ENCODE measurements around the gene IQCF2.

The IQCF2 gene

DNA sequence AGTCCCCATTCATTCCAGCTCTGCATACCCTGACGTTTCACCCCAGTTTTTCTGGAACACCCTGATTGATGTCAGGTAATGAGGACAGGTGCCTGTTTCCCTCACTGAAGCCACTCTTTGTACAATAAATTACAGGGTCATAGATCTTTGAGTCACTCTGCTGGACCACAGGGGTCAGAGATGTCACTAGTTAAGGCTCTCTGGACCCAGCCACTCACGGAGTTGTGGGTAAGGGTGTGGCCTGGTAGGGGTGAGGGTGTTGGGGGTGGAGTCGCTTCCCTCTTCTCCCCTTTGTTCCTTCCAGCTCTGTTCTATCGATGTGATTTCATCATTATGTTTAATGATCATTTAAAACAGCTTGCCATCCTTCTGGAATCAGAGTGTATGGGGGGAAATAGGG lies 13.5 kb downstream of the IQCF2 start:
- ChIA-PET POLR2A (ENCODE audit: low non-redundant PET) (no interaction called here), CTCF (no interaction called here)
- H3K27ac ChIP-seq, result no peak overlapping the region
- DNase-seq (ENCODE audit: low spot score), result no peak
- TF ChIP-seq CTCF (conservative IDR thresholded peaks at IDR 0.05; ENCODE audit: low read depth), result no peak

- H3K27ac ChIP-seq, result no peak within 1 kb of the TSS
- DNase-seq (ENCODE audit: low spot score), result no peak
- TF ChIP-seq CTCF (conservative IDR thresholded peaks at IDR 0.05; ENCODE audit: low read depth), result no peak
- POLR2A ChIA-PET (ENCODE audit: low non-redundant PET), result no interaction called here
- CTCF ChIA-PET, result no interaction called here
Observed at GRCh38 chr3:51875501-51875900, 14.1 kb downstream of the IQCF2 start, which contains the start of gene IQCF5. Gene IQCF5, minus strand, starts transcription at chr3:51875601. Its CDS starts 70 bp downstream, at chr3:51875531.

DNA sequence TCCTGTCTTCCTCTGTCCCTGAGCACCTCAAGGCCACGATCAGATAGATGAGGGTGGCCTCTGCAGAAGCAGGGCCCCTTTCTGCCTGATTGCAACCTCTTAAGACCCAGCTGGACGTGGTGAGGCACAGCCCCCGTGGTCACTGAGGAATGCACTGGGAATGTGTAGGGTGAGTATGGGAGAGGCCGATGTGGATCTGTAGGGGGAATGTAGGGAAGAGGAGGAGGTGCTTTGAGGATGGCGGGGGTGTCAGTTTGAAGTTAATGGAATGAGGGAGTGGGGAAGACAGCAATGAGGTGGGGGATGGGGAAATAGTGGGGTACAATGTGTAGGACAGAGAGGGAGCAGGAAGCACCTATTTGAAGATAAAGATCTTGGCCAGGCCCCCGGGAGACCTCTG lies 14.8 kb downstream of the IQCF2 start:
- DNase-seq (ENCODE audit: low spot score), result no peak
- POLR2A ChIA-PET (ENCODE audit: low non-redundant PET), result no interaction called here
- H3K27ac ChIP-seq, result no peak overlapping the region
- CTCF ChIA-PET, result no interaction called here
- TF ChIP-seq CTCF (conservative IDR thresholded peaks at IDR 0.05; ENCODE audit: low read depth), result no peak

GRCh38 chr3:51879937-51880336 lies 18.5 kb downstream of the IQCF2 start:
- ChIA-PET CTCF (interaction anchor here (0.5 to 0.6 kb wide), 2 partner anchors 119 to 674 kb away, joined by 3 read pairs; no protein-coding TSS in a partner anchor), POLR2A (ENCODE audit: low non-redundant PET) (no interaction called here)
- TF ChIP-seq CTCF (conservative IDR thresholded peaks at IDR 0.05; ENCODE audit: low read depth), result no peak
- H3K27ac ChIP-seq, result no peak overlapping the region
- DNase-seq (ENCODE audit: low spot score), result peak; percentile 5

DNA sequence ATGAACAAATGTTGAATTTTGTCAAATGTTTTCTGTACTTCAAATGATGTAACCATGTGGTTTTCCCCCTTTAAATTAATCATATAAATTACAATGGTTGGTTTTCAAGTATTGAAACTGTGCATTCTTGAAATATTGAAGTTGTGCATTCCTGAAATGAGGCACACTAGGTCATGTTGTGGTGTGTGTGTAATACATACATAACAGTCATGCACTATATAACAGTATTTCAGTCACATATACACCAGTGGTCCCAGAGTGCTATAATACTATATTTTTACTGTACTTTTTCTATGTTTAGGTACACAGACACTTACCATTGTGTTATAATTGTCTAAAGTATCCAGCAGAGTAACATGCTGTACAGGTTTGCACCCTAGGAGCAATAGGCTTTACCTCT lies 25.0 kb downstream of the IQCF2 start:
- no peak overlapping the region for H3K27ac ChIP-seq
- no peak for TF ChIP-seq CTCF (conservative IDR thresholded peaks at IDR 0.05; ENCODE audit: low read depth)
- CTCF ChIA-PET, result no interaction called here
- DNase-seq (ENCODE audit: low spot score), result no peak
- POLR2A ChIA-PET (ENCODE audit: low non-redundant PET), result no interaction called here

- TF ChIP-seq CTCF (conservative IDR thresholded peaks at IDR 0.05; ENCODE audit: low read depth), result no peak
- H3K27ac ChIP-seq, result no peak overlapping the region
- CTCF ChIA-PET, result no interaction called here
- peak; percentile 58 for DNase-seq (ENCODE audit: low spot score)
- POLR2A ChIA-PET (ENCODE audit: low non-redundant PET), result no interaction called here
Observed at GRCh38 chr3:51887620-51888019, 26.2 kb downstream of the IQCF2 start.
